Stomach (tissue), 9 donors: Measurements from ENCODE around the gene FOSB. TPM values are rescaled to one million over a fixed set of nuclear protein-coding genes. Genes with fewer than 3 reads are reported as not detected.

Experiments used
- DNase-seq, 2 donors: peaks; one replicate each; pipeline versions ENCODE4 v3.0.0 to v3.0.0-alpha.2; 2013 to 2019
- H3K27ac ChIP-seq, 5 donors: fragments of 200-600 bp in 4 of 5; sonication (generic) in 4 of 5; one replicate each; pipeline ENCODE4 v1.5.1; 2013 to 2019; ENCODE audit warnings: mild to moderate bottlenecking in 1 of 5, moderate library complexity in 1 of 5
- H3K27me3 ChIP-seq, 3 donors: fragments of 200-600 bp; sonication (generic); one replicate each; pipeline ENCODE4 v1.5.1; 2017 to 2019; ENCODE audit warnings: mixed run types in 1 of 3
- H3K36me3 ChIP-seq, 4 donors: fragments of 200-600 bp; sonication (generic); 1 replicate in 3 of 4; 2 replicates in 1 of 4; pipeline ENCODE4 v1.5.1; 2016 to 2019
- H3K4me1 ChIP-seq, 4 donors: fragments of 200-600 bp; sonication (generic); one replicate each; pipeline ENCODE4 v1.5.1; 2016 to 2019
- H3K4me3 ChIP-seq, 4 donors: fragments of 200-600 bp; sonication (generic) in 3 of 4; one replicate each; pipeline ENCODE4 v1.5.1; 2016 to 2019; ENCODE audit warnings: mild to moderate bottlenecking in 1 of 4
- H3K9me3 ChIP-seq, 4 donors: fragments of 200-600 bp; sonication (generic); one replicate each; pipeline ENCODE4 v1.5.1; 2016 to 2019
- EP300 ChIP-seq: sonication (generic); formaldehyde crosslinking; IDR thresholded peaks from one replicate; pipeline ENCODE4 v1.6.1; 2017; ENCODE audit warnings: antibody characterized with exemption
- POLR2A ChIP-seq, 4 donors: fragments of 450-650 bp; IDR thresholded peaks; one replicate each; pipeline ENCODE4 v1.6.1; 2016; ENCODE audit warnings: antibody characterized with exemption in 4 of 4, control low read depth in 2 of 4, mild to moderate bottlenecking in 1 of 4, moderate library complexity in 1 of 4
- POLR2AphosphoS5 ChIP-seq, 3 donors: sonication (generic); formaldehyde crosslinking; IDR thresholded peaks; one replicate each; pipeline ENCODE4 v1.6.1; 2016; ENCODE audit warnings: antibody characterized with exemption in 3 of 3
- WGBS, 5 donors: extraction: QIAGEN DNeasy Blood & Tissue Kit in 3 of 5; methylation state at CpG; one replicate each; pipeline versions ENCODE4 v1.1.5 to v1.1.7; 2013 to 2018; 5-methylcytosine and 5-hydroxymethylcytosine counted together
- intact Hi-C: fragments of 100-400 bp; cut with DNase I; formaldehyde crosslinking; loops from one replicate; pipeline ENCODE4 v1.15.1; 2023; ENCODE audit warnings: low total_unique reads
- polyA plus RNA-seq, 3 donors: library from polyadenylated mRNA; stranded (reverse); fragments of 200-250 nt; gene quantifications; one replicate each; pipeline ENCODE4 v1.2.3, GENCODE V29; 2013
- total RNA-seq, 5 donors: library from RNA; depleted of rRNA; stranded (reverse); fragments of >200 nt; gene quantifications; one replicate each; pipeline versions ENCODE4 v1.1.0 to v1.2.3, GENCODE V29; 2014 to 2016
- TF ChIP-seq, protein P1 (sequence below), 7 experiments: fragments of 450-650 bp in 4 of 7; fragments of 200-600 bp in 3 of 7; sonication (generic) in 3 of 7; IDR thresholded peaks; one replicate each; pipeline ENCODE4 v1.5.1; 2016 to 2019; ENCODE audit warnings: antibody characterized with exemption in 7 of 7, control low read depth in 2 of 7, mild to moderate bottlenecking in 1 of 7
- donor health status: healthy with polysubstance abuse.
- donor health status: Bipolar disorder and iron deficiency.
- donor health status: healthy.

The FOSB gene
- total and polyA plus RNA-seq, 8 donors, result 1.2 to 76.8 (median 9.0) TPM

DNA sequence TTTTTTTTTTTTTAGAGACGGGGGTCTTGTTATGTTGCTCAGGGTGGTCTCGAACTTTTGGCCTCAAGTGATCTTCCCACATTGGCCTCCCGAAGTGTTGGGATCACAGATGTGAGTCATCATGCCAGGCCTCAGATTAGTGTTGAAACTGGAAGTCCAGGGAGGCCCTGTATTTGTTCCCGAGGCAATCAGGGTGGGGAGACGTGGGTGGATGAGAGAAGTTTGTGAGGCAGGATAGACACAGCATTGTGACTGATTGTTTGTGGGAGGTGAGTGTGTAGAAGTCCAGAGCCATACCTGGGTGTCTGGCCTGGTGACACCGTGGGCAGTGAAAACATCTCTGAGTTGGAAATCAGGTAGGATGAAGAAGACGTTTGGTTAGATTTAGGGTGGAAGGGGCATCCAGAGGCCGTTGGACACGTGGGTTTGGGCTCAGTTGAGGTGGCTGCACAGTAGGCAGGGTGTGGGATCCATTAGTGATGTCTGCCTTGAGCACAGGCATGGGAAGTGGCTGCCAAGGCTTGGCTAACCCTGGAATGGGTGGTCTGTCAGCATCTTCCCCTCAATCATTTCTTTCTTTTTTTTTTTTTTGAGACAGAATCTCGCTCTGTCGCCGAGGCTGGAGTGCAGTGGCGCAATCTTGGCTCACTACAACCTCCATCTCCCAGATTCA is 16.6 kb downstream of the FOSB start:
- Histone ChIP-seq H3K36me3 (peaks cover 0 to 9% (median 3%) of the 10 kb centered on the region in 4 donors), H3K27me3 (no peaks in the 10 kb centered on the region), H3K4me3 (no peak overlapping the region), H3K9me3 (no peaks in the 10 kb centered on the region), H3K4me1 (peaks cover 3 to 12% (median 10%) of the 10 kb centered on the region in 4 donors), H3K27ac (no peak overlapping the region)
- intact Hi-C loops, result no loop called here
- no peak for DNase-seq
- WGBS, 5 donors, result 65 to 71% (median 70%) methylated on average over 13 of the region's 13 CpGs
- TF ChIP-seq EP300 (no peak), POLR2A (IDR thresholded peaks at IDR 0.05) (no peak), POLR2AphosphoS5 (IDR thresholded peaks at IDR 0.05) (no peak)
- TF ChIP-seq, protein P1, sequence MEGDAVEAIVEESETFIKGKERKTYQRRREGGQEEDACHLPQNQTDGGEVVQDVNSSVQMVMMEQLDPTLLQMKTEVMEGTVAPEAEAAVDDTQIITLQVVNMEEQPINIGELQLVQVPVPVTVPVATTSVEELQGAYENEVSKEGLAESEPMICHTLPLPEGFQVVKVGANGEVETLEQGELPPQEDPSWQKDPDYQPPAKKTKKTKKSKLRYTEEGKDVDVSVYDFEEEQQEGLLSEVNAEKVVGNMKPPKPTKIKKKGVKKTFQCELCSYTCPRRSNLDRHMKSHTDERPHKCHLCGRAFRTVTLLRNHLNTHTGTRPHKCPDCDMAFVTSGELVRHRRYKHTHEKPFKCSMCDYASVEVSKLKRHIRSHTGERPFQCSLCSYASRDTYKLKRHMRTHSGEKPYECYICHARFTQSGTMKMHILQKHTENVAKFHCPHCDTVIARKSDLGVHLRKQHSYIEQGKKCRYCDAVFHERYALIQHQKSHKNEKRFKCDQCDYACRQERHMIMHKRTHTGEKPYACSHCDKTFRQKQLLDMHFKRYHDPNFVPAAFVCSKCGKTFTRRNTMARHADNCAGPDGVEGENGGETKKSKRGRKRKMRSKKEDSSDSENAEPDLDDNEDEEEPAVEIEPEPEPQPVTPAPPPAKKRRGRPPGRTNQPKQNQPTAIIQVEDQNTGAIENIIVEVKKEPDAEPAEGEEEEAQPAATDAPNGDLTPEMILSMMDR (IDR thresholded peaks at IDR 0.05), result no peak

GRCh38 chr19:45485305-45486077 is 17.7 kb downstream of the FOSB start:
- no peaks in the 10 kb centered on the region for H3K9me3 ChIP-seq
- TF ChIP-seq POLR2A (IDR thresholded peaks at IDR 0.05) (no peak), POLR2AphosphoS5 (IDR thresholded peaks at IDR 0.05) (peak in 1 of 3 donors; percentile 74)
- TF ChIP-seq, protein P1 (IDR thresholded peaks at IDR 0.05), result peak in 5 of 7 experiments; percentile 79 to 92 (median 90)
- WGBS, 5 donors, result 0 to 1% (median 0%) methylated on average over 26 to 35 of the region's 35 CpGs

DNA sequence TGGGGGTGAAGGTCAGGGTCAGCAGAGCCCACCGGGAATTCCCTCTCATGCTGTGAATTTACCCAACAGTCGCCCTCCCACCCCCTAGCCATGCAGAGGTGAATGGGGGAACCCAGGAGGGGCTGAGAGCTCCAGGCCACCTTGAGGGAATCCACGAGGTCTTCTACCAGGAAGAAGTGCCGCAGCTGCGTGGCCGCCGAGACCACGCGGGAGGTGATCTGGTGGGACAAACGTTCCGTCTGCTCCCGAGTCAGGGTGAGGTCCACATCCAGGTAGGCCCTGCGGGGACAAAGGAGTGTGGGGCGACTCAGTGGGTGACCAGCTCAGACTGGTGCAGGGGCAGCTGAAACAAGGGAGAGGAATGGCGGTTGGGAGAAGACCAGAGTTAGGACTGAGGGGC is 20.9 kb downstream of the FOSB start:
- Histone ChIP-seq H3K27me3 (peaks cover 0 to 3% (median 0%) of the 10 kb centered on the region in 3 donors), H3K27ac (no peak overlapping the region), H3K4me1 (peaks cover 15 to 29% (median 27%) of the 10 kb centered on the region in 4 donors), H3K4me3 (no peak overlapping the region), H3K9me3 (no peaks in the 10 kb centered on the region), H3K36me3 (peaks cover 0 to 9% (median 3%) of the 10 kb centered on the region in 4 donors)
- 89 to 92% (median 90%) methylated on average over 15 of the region's 15 CpGs for WGBS, 5 donors
- TF ChIP-seq, protein P1 (IDR thresholded peaks at IDR 0.05), result no peak
- no peak for TF ChIP-seq EP300
- no peak for TF ChIP-seq POLR2AphosphoS5 (IDR thresholded peaks at IDR 0.05)
- no peak for TF ChIP-seq POLR2A (IDR thresholded peaks at IDR 0.05)
- no peak for DNase-seq
- intact Hi-C loops, result no loop called here

More at GRCh38 chr19:45485305-45486077, 17.7 kb downstream of the FOSB start:
- Histone ChIP-seq H3K36me3 (peaks cover 0 to 9% (median 3%) of the 10 kb centered on the region in 4 donors), H3K27ac (peak overlapping the region; percentile 70 to 91 (median 82)), H3K4me3 (peak overlapping the region; percentile 69 to 83 (median 77)), H3K27me3 (no peaks in the 10 kb centered on the region), H3K4me1 (peaks cover 3 to 12% (median 10%) of the 10 kb centered on the region in 4 donors)
- peak; percentile 98 to 99 for DNase-seq
- intact Hi-C loops, result no loop called here

DNA sequence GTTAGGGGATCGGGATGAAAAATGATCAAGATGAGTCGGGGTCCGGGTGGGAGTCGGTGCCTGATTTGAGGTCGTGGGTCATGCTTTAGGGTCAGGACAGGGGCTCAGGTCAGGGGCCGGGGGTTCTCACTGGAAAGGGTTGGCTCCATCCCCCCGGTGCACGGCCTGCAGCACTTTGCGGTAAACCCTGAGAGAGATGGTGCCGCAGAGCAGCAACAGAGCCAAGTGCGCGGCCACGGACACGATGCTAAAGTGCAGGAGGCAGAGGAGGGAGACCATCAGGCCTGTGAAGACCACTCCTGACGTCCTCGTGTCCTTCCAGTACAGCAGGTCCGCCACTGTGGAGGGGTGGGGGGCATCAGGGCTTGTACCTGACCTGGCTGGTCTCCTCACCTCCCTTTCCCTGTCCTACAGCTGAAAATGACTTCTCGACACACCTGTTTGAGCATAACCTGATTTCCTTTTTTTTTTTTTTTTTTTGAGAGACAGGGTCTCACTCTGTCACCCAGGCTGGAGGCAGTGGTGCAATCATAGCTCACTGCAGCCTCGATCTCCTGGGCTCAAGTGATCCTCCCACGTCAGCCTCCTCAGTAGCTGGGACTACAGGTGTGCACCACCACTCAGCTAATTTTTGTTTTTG is 21.5 kb downstream of the FOSB start:
- intact Hi-C loops, result no loop called here
- Histone ChIP-seq H3K27ac (no peak overlapping the region), H3K27me3 (peaks cover 0 to 6% (median 3%) of the 10 kb centered on the region in 3 donors), H3K36me3 (peaks cover 0 to 9% (median 3%) of the 10 kb centered on the region in 4 donors), H3K4me1 (peaks cover 15 to 33% (median 29%) of the 10 kb centered on the region in 4 donors), H3K9me3 (no peaks in the 10 kb centered on the region), H3K4me3 (no peak overlapping the region)
- 82 to 90% (median 86%) methylated on average over 20 of the region's 20 CpGs for WGBS, 5 donors
- TF ChIP-seq EP300, result no peak
- no peak for TF ChIP-seq POLR2AphosphoS5 (IDR thresholded peaks at IDR 0.05)
- no peak for TF ChIP-seq POLR2A (IDR thresholded peaks at IDR 0.05)
- TF ChIP-seq, protein P1 (IDR thresholded peaks at IDR 0.05), result no peak
- no peak for DNase-seq
